PC-3 (cell line): Measurements from ENCODE around the gene MRPL9.
"Not testable (repeated sequence)": the region's sequence is repeated elsewhere in the genome, so short reads cannot be mapped to it uniquely, and the experiment has no call there.

ENCODE experiments used
- EZH2 ChIP-seq: fragments of 300-600 bp; sonication (generic); IDR thresholded peaks from one replicate; pipeline ENCODE4 v1.6.1; 2017; ENCODE audit warnings: antibody characterized with exemption, mild to moderate bottlenecking, low read length; ENCODE audit not compliant: unreplicated experiment
- EZH2phosphoT487 ChIP-seq: fragments of 300-600 bp; sonication (generic); IDR thresholded peaks from 2 replicates; pipeline ENCODE4 v1.6.1; 2018; ENCODE audit warnings: mild to moderate bottlenecking, antibody characterized with exemption, low read length, borderline replicate concordance
- TF ChIP-seq, protein P1 (sequence below): fragments of 300-600 bp; sonication (generic); conservative IDR thresholded peaks from 2 replicates; pipeline ENCODE4 v1.5.1; 2017; ENCODE audit warnings: antibody characterized with exemption, low read depth, mild to moderate bottlenecking, low read length

DNA sequence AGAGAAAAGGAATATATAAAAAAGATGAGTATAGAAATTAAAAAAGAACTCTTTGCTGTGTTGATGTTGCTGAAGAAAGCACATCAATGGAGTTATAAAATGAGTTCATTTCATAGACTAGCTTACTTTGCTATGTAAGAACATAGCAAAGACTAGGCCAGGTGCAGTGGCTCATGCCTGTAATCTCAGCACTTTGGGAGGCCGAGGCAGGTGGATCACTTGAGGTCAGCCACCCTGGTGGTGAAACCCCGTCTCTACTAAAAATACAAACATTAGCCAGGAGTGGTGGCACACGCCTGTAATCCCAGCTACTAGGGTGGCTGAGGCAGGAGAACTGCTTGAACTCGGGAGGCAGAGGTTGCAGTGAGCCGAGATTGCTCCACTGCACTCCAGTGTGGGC is 18.7 kb upstream of the MRPL9 start:
- TF ChIP-seq, protein P1, sequence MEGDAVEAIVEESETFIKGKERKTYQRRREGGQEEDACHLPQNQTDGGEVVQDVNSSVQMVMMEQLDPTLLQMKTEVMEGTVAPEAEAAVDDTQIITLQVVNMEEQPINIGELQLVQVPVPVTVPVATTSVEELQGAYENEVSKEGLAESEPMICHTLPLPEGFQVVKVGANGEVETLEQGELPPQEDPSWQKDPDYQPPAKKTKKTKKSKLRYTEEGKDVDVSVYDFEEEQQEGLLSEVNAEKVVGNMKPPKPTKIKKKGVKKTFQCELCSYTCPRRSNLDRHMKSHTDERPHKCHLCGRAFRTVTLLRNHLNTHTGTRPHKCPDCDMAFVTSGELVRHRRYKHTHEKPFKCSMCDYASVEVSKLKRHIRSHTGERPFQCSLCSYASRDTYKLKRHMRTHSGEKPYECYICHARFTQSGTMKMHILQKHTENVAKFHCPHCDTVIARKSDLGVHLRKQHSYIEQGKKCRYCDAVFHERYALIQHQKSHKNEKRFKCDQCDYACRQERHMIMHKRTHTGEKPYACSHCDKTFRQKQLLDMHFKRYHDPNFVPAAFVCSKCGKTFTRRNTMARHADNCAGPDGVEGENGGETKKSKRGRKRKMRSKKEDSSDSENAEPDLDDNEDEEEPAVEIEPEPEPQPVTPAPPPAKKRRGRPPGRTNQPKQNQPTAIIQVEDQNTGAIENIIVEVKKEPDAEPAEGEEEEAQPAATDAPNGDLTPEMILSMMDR: not testable (repeated sequence)
- not testable (repeated sequence) for TF ChIP-seq EZH2, EZH2phosphoT487
